HEK293 (cell line): ENCODE measurements around the gene PLBD1.

ENCODE experiments used
- CTCF ChIP-seq: fragments of 450-650 bp; formaldehyde crosslinking; IDR thresholded peaks from 2 replicates; pipeline ENCODE4 v1.5.1; 2016; ENCODE audit warnings: missing biosample characterization, missing genetic modification characterization
- GLI4 ChIP-seq: fragments of 450-650 bp; formaldehyde crosslinking; IDR thresholded peaks from 2 replicates; pipeline ENCODE4 v1.5.1; 2016; ENCODE audit warnings: missing biosample characterization, missing genetic modification characterization
- KLF10 ChIP-seq: fragments of 450-650 bp; IDR thresholded peaks from 2 replicates; pipeline ENCODE4 v1.5.1; 2018; ENCODE audit warnings: missing biosample characterization, mild to moderate bottlenecking, missing genetic modification characterization
- MZF1 ChIP-seq: fragments of 450-650 bp; formaldehyde crosslinking; IDR thresholded peaks from 2 replicates; pipeline ENCODE4 v1.5.1; 2017; ENCODE audit warnings: missing biosample characterization, missing genetic modification characterization, borderline replicate concordance
- ZNF202 ChIP-seq: fragments of 450-650 bp; formaldehyde crosslinking; IDR thresholded peaks from 2 replicates; pipeline ENCODE4 v1.5.1; 2016; ENCODE audit warnings: missing biosample characterization, missing genetic modification characterization, borderline replicate concordance
- ZNF274 ChIP-seq, 2 experiments: fragments of 200-500 bp in 1 of 2; fragments of 450-650 bp in 1 of 2; sonication (Bioruptor generic) in 1 of 2; formaldehyde crosslinking in 1 of 2; IDR thresholded peaks; 2 replicates each; pipeline versions ENCODE4 v1.5.1 to v1.6.1; 2014 to 2016; ENCODE audit warnings: borderline replicate concordance in 1 of 2, inconsistent platforms in 1 of 2, low read length in 1 of 2, missing biosample characterization in 1 of 2, missing genetic modification characterization in 1 of 2
- ZNF280D ChIP-seq: fragments of 450-650 bp; formaldehyde crosslinking; IDR thresholded peaks from 2 replicates; pipeline ENCODE4 v1.5.1; 2016; ENCODE audit warnings: missing biosample characterization, missing genetic modification characterization
- ZNF692 ChIP-seq: fragments of 450-650 bp; formaldehyde crosslinking; IDR thresholded peaks from 2 replicates; pipeline ENCODE4 v1.5.1; 2016; ENCODE audit warnings: missing biosample characterization, missing genetic modification characterization

DNA sequence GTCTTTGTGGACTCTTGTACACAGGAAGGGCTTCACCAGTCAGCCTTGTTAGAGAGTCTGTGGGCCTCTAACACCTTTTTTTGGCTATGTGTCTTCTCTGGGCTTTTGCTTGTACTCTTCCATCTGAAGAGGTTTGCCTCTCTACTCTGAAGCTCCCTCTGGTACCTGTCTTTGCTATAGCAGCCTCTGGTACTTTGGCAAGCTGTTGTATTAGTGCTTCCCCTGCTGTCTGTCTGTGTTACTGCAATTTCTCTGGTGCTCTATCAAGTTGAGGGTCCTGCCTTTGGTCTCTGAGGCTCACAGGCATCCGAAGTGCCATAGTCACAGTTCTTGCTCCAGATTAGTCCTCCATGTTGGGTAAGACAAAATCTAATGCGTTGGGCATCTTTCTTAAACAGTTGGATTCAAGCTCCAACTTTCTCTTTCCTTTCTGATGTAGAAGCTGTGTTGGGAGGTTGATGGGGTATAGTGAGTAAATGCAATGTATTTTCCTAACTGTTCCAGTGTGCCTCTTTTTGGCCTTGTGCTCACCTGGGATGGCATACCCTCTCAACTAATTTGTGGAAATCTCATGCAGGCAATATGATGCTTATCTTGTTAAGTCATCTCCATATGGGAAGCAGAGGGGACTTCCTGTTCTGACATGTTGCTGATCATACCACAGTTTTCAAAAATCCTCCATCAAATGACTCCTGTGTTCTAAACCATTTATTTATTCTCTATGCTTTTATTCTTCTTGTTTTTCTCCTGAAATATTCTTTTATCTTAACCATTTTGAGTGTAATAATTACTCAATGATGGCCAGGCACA, 113.4 kb downstream of the PLBD1 start:
- TF ChIP-seq GLI4, result no peak
- no peak for TF ChIP-seq CTCF (tag by site-specific recombination)
- TF ChIP-seq ZNF692 (tag by site-specific recombination), result no peak
- no peak for TF ChIP-seq ZNF274 (IDR thresholded peaks at IDR 0.05; ENCODE audit: low read length)
- no peak for TF ChIP-seq ZNF274 (tag by site-specific recombination; IDR thresholded peaks at IDR 0.05; ENCODE audit: borderline replicate concordance)
- no peak for TF ChIP-seq MZF1 (tag by site-specific recombination)
- no peak for TF ChIP-seq ZNF280D (tag by site-specific recombination)
- TF ChIP-seq KLF10 (tag by site-specific recombination), result no peak
- TF ChIP-seq ZNF202, result no peak
